Activated T-cell treated with anti-CD3 and anti-CD28 coated beads for 1 hour (primary cell): Measurements from ENCODE around the gene COL19A1.
"Not testable (repeated sequence)": the region's sequence is repeated elsewhere in the genome, so short reads cannot be mapped to it uniquely, and the experiment has no call there.

Experiments
- DNase-seq: peaks from one replicate; pipeline ENCODE4 v3.0.0-alpha.2; 2020; ENCODE audit warnings: low read depth

The COL19A1 gene

GRCh38 chr6:69965974-69966373 is 99.6 kb downstream of the COL19A1 start:
- DNase-seq: not testable (repeated sequence)

GRCh38 chr6:69973138-69973537 is 106.8 kb downstream of the COL19A1 start:
- DNase-seq: no peak

- no peak for DNase-seq
Measured at GRCh38 chr6:69973763-69974162, 107.4 kb downstream of the COL19A1 start.

GRCh38 chr6:69974193-69974592 is 107.8 kb downstream of the COL19A1 start:
- no peak for DNase-seq

- no peak for DNase-seq
Measured at GRCh38 chr6:69976591-69977090, 110.3 kb downstream of the COL19A1 start.

GRCh38 chr6:69980624-69981023 is 114.3 kb downstream of the COL19A1 start:
- no peak for DNase-seq

- no peak for DNase-seq
Measured at GRCh38 chr6:69984506-69984905, 118.2 kb downstream of the COL19A1 start.

GRCh38 chr6:69985180-69985579 is 118.8 kb downstream of the COL19A1 start:
- DNase-seq: no peak

- DNase-seq: no peak
Measured at GRCh38 chr6:69987550-69987949, 121.2 kb downstream of the COL19A1 start.

- DNase-seq: no peak
Measured at GRCh38 chr6:69988458-69989126, 122.2 kb downstream of the COL19A1 start.

- no peak for DNase-seq
Measured at GRCh38 chr6:69994251-69994650, 127.9 kb downstream of the COL19A1 start.

- no peak for DNase-seq
Measured at GRCh38 chr6:70008189-70008588, 141.8 kb downstream of the COL19A1 start.

GRCh38 chr6:70010339-70010738 is 144.0 kb downstream of the COL19A1 start:
- DNase-seq: not testable (repeated sequence)

GRCh38 chr6:70023201-70023600 is 156.8 kb downstream of the COL19A1 start:
- DNase-seq: not testable (repeated sequence)

- DNase-seq: no peak
Measured at GRCh38 chr6:70028246-70028645, 161.9 kb downstream of the COL19A1 start.

- no peak for DNase-seq
Measured at GRCh38 chr6:70028926-70029325, 162.6 kb downstream of the COL19A1 start.

- no peak for DNase-seq
Measured at GRCh38 chr6:70033781-70034180, 167.4 kb downstream of the COL19A1 start.

- DNase-seq: no peak
Measured at GRCh38 chr6:70037445-70037844, 171.1 kb downstream of the COL19A1 start.

GRCh38 chr6:70040766-70041165 is 174.4 kb downstream of the COL19A1 start:
- DNase-seq: no peak

- no peak for DNase-seq
Measured at GRCh38 chr6:70041411-70041810, 175.1 kb downstream of the COL19A1 start.

- no peak for DNase-seq
Measured at GRCh38 chr6:70045413-70045812, 179.1 kb downstream of the COL19A1 start.

GRCh38 chr6:70051197-70052124 is 185.1 kb downstream of the COL19A1 start:
- no peak for DNase-seq
